CD14-positive monocyte (primary cell): ENCODE data around the gene KCNAB1. TPM values are rescaled to one million over a fixed set of nuclear protein-coding genes. Genes with fewer than 3 reads are reported as not detected.

Experiments
- DNase-seq, 3 donors: peaks; one replicate each; pipeline ENCODE4 v3.0.0-alpha.2; 2011 to 2022
- H2AFZ ChIP-seq: 2 replicates; pipeline ENCODE4 v1.6.0; 2012; ENCODE audit warnings: mild to moderate bottlenecking, low read depth, low read length, inconsistent platforms; ENCODE audit not compliant: insufficient read depth, poor library complexity, severe bottlenecking
- H3K27ac ChIP-seq, 2 donors: 1 replicate in 1 of 2; 2 replicates in 1 of 2; pipeline ENCODE4 v1.5.1; 2012 to 2013; ENCODE audit warnings: low read length in 2 of 2, control low read depth in 1 of 2, inconsistent platforms in 1 of 2, low read depth in 1 of 2, mild to moderate bottlenecking in 1 of 2
- H3K27me3 ChIP-seq, 2 donors: one replicate each; pipeline versions ENCODE4 v1.6.0 to v1.6.1; 2011 to 2013; ENCODE audit warnings: low read length in 2 of 2; ENCODE audit not compliant: control insufficient read depth in 2 of 2, insufficient read depth in 2 of 2
- H3K36me3 ChIP-seq, 2 donors: replicated peaks in 1 of 2; 1 replicate in 1 of 2; 2 replicates in 1 of 2; pipeline versions ENCODE4 v1.5.1 to v1.6.1; 2012 to 2013; ENCODE audit warnings: low read length in 2 of 2, control low read depth in 1 of 2, inconsistent platforms in 1 of 2, mild to moderate bottlenecking in 1 of 2; ENCODE audit not compliant: insufficient read depth in 2 of 2, control insufficient read depth in 1 of 2
- H3K4me1 ChIP-seq, 2 donors: 1 replicate in 1 of 2; 2 replicates in 1 of 2; pipeline versions ENCODE4 v1.5.1 to v1.6.1; 2012 to 2013; ENCODE audit warnings: low read length in 2 of 2, control low read depth in 1 of 2, inconsistent platforms in 1 of 2, mild to moderate bottlenecking in 1 of 2, moderate library complexity in 1 of 2; ENCODE audit not compliant: insufficient read depth in 2 of 2, control insufficient read depth in 1 of 2
- H3K4me2 ChIP-seq: replicated peaks from 2 replicates; pipeline ENCODE3; 2012; ENCODE audit warnings: low read length, moderate library complexity, mild to moderate bottlenecking; ENCODE audit not compliant: poor library complexity, severe bottlenecking; ENCODE audit errors: extremely low read depth
- H3K4me3 ChIP-seq, 3 experiments: fragments of 200-600 bp in 1 of 3; sonication (generic) in 1 of 3; replicated peaks in 1 of 3; 1 replicate in 2 of 3; 2 replicates in 1 of 3; pipeline ENCODE4 v1.5.1; 2011 to 2013; ENCODE audit warnings: low read length in 3 of 3, mild to moderate bottlenecking in 3 of 3, control low read depth in 2 of 3, low read depth in 2 of 3, inconsistent platforms in 1 of 3, moderate library complexity in 1 of 3
- H3K79me2 ChIP-seq: 2 replicates; pipeline ENCODE4 v1.6.0; 2012; ENCODE audit warnings: mild to moderate bottlenecking, control low read depth, inconsistent platforms, low read length, moderate library complexity; ENCODE audit not compliant: insufficient read depth
- H3K9ac ChIP-seq: 2 replicates; pipeline ENCODE4 v1.6.0; 2017; ENCODE audit warnings: low read length, mild to moderate bottlenecking; ENCODE audit not compliant: insufficient read depth, poor library complexity, severe bottlenecking
- H3K9me3 ChIP-seq, 2 donors: replicated peaks in 1 of 2; 1 replicate in 1 of 2; 2 replicates in 1 of 2; pipeline versions ENCODE4 v1.5.1 to v1.6.1; 2012 to 2013; ENCODE audit warnings: low read length in 2 of 2, control low read depth in 1 of 2; ENCODE audit not compliant: control insufficient read depth in 1 of 2, insufficient read depth in 1 of 2
- H4K20me1 ChIP-seq: 2 replicates; pipeline ENCODE4 v1.6.0; 2012; ENCODE audit warnings: mild to moderate bottlenecking, low read length, control low read depth, moderate library complexity; ENCODE audit not compliant: insufficient read depth
- H3K27ac Mint-ChIP-seq, 7 donors: one replicate each; pipeline ENCODE4 v1.8.0; 2020; ENCODE audit warnings: mild to moderate bottlenecking in 7 of 7, mixed read lengths in 7 of 7, moderate library complexity in 6 of 7, inconsistent platforms in 2 of 7
- H3K27me3 Mint-ChIP-seq, 3 donors: one replicate each; pipeline ENCODE4 v1.8.0; 2021 to 2022; ENCODE audit warnings: low read depth in 3 of 3, mild to moderate bottlenecking in 3 of 3, mixed read lengths in 3 of 3, moderate library complexity in 3 of 3, inconsistent platforms in 1 of 3
- H3K36me3 Mint-ChIP-seq, 2 donors: one replicate each; pipeline ENCODE4 v1.8.0; 2020; ENCODE audit warnings: mixed read lengths in 2 of 2, inconsistent platforms in 1 of 2, mild to moderate bottlenecking in 1 of 2
- H3K4me1 Mint-ChIP-seq: one replicate; pipeline ENCODE4 v1.8.0; 2020; ENCODE audit warnings: mild to moderate bottlenecking, mixed read lengths
- H3K4me3 Mint-ChIP-seq, 2 donors: one replicate each; pipeline ENCODE4 v1.8.0; 2020; ENCODE audit warnings: mild to moderate bottlenecking in 2 of 2, mixed read lengths in 2 of 2, moderate library complexity in 1 of 2
- H3K9me3 Mint-ChIP-seq, 7 donors: one replicate each; pipeline ENCODE4 v1.8.0; 2020 to 2022; ENCODE audit warnings: mixed read lengths in 7 of 7, mild to moderate bottlenecking in 6 of 7, moderate library complexity in 6 of 7, inconsistent platforms in 2 of 7
- WGBS: methylation state at CpG from one replicate; pipeline ENCODE4 v1.1.5; 2013; ENCODE audit warnings: missing lambda C conversion rate; ENCODE audit not compliant: insufficient coverage; 5-methylcytosine and 5-hydroxymethylcytosine counted together
- intact Hi-C, 2 donors: fragments of 100-400 bp; cut with micrococcal nuclease; formaldehyde crosslinking; loops; one replicate each; pipeline versions ENCODE4 v1.15.0 to v1.15.1; 2023
- polyA plus RNA-seq, 3 donors: library from polyadenylated mRNA; depleted of rRNA in 1 of 3; unstranded in 2 of 3; stranded (reverse) in 1 of 3; fragments of 300-500 nt in 2 of 3; fragments of >200 nt in 1 of 3; fragmentation: Illumina TruSeq in 2 of 3; gene quantifications; 1 replicate in 2 of 3; 2 replicates in 1 of 3; pipeline ENCODE4 v1.2.3, GENCODE V29; 2012 to 2021
- TF ChIP-seq, protein P1 (sequence below): fragments of 200-600 bp; IDR thresholded peaks from one replicate; pipeline ENCODE4 v1.8.0; 2022; ENCODE audit warnings: antibody characterized with exemption, mild to moderate bottlenecking

The KCNAB1 gene
- polyA plus RNA-seq, 3 donors, result 0.08 to 0.14 TPM; not detected in 1

DNA sequence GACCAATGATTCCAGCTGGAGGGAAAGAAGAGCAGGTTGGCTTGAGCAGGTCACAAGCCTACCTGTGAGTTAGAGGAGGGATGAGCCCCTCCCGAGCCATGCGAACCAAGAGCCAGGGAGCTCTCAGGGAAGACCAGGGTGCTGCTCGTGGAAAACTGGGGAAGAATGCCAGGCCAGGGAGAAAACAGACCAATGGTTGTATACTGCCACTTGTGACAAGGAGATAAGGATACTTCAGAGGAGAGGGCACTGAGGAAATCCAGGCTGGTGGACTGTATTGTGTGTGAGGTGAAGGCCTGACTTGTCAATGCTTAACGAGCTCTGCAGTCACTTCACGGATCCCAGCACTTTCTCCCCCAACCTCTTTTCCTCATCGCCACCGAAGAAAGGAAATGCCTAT, 256.9 kb downstream of the KCNAB1 start:
- H2AFZ ChIP-seq, result no peak overlapping the region
- H3K27me3 ChIP-seq, result no peaks in the 10 kb centered on the region
- H4K20me1 ChIP-seq, result no peaks in the 10 kb centered on the region
- no peak overlapping the region for H3K27ac Mint-ChIP-seq
- H3K27me3 Mint-ChIP-seq, result peaks cover 0 to 5% (median 0%) of the 10 kb centered on the region in 3 donors
- TF ChIP-seq, protein P1, sequence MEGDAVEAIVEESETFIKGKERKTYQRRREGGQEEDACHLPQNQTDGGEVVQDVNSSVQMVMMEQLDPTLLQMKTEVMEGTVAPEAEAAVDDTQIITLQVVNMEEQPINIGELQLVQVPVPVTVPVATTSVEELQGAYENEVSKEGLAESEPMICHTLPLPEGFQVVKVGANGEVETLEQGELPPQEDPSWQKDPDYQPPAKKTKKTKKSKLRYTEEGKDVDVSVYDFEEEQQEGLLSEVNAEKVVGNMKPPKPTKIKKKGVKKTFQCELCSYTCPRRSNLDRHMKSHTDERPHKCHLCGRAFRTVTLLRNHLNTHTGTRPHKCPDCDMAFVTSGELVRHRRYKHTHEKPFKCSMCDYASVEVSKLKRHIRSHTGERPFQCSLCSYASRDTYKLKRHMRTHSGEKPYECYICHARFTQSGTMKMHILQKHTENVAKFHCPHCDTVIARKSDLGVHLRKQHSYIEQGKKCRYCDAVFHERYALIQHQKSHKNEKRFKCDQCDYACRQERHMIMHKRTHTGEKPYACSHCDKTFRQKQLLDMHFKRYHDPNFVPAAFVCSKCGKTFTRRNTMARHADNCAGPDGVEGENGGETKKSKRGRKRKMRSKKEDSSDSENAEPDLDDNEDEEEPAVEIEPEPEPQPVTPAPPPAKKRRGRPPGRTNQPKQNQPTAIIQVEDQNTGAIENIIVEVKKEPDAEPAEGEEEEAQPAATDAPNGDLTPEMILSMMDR, result no peak
- H3K9me3 Mint-ChIP-seq, result peaks cover 0 to 2% (median 0%) of the 10 kb centered on the region in 7 donors
- no peaks in the 10 kb centered on the region for H3K36me3 Mint-ChIP-seq
- no peak overlapping the region for H3K27ac ChIP-seq
- no peaks in the 10 kb centered on the region for H3K9me3 ChIP-seq
- no peak for DNase-seq
- intact Hi-C loops, result no loop called here
- H3K4me1 ChIP-seq, result no peaks in the 10 kb centered on the region
- no peak overlapping the region for H3K9ac ChIP-seq
- H3K4me2 ChIP-seq, result no peak overlapping the region
- WGBS, result 96% methylated on average over 3 of the region's 7 CpGs
- H3K79me2 ChIP-seq, result no peaks in the 10 kb centered on the region
- no peak overlapping the region for H3K4me3 ChIP-seq
- no peaks in the 10 kb centered on the region for H3K36me3 ChIP-seq
- no peak overlapping the region for H3K4me3 Mint-ChIP-seq
- H3K4me1 Mint-ChIP-seq, result no peaks in the 10 kb centered on the region

DNA sequence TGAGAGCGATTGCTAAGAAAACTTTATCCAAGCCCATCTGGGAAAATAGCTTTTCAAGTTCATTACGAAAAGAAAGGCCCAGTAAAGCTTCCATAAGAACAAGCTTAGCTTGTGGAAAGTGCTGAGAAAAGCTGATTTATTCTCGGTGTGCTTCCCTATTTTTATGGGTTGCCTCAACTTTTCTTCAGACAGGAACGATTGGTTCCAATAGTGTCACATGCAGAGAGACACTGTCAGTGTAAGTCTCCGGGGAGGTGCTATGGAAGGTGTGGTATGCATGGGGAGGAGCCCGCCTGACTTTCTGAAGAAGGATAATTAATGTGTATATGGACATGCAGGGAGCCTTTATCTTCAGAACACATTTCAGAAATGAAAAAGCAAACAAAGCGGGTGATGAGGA, 257.3 kb downstream of the KCNAB1 start:
- DNase-seq, result no peak
- H3K27ac ChIP-seq, result no peak overlapping the region
- H3K27me3 ChIP-seq, result no peaks in the 10 kb centered on the region
- peaks cover 0 to 2% (median 0%) of the 10 kb centered on the region in 7 donors for H3K9me3 Mint-ChIP-seq
- H3K36me3 Mint-ChIP-seq, result no peaks in the 10 kb centered on the region
- no peak overlapping the region for H3K4me3 ChIP-seq
- H3K4me1 ChIP-seq, result no peaks in the 10 kb centered on the region
- no peaks in the 10 kb centered on the region for H3K79me2 ChIP-seq
- no peak overlapping the region for H2AFZ ChIP-seq
- H3K4me1 Mint-ChIP-seq, result no peaks in the 10 kb centered on the region
- H3K27me3 Mint-ChIP-seq, result peaks cover 0 to 5% (median 0%) of the 10 kb centered on the region in 3 donors
- H3K9ac ChIP-seq, result no peak overlapping the region
- no peaks in the 10 kb centered on the region for H3K36me3 ChIP-seq
- no peak overlapping the region for H3K4me2 ChIP-seq
- TF ChIP-seq, protein P1, result no peak
- 94% methylated on average over 6 of the region's 7 CpGs for WGBS
- H4K20me1 ChIP-seq, result no peaks in the 10 kb centered on the region
- no peaks in the 10 kb centered on the region for H3K9me3 ChIP-seq
- intact Hi-C loops, result no loop called here
- no peak overlapping the region for H3K4me3 Mint-ChIP-seq
- H3K27ac Mint-ChIP-seq, result no peak overlapping the region
